NCI-H2107 treated with DMSO at 0.1 percent for 48 hours (cell line): ENCODE data around the gene RBM47.
"Not testable (repeated sequence)": the region's sequence is repeated elsewhere in the genome, so short reads cannot be mapped to it uniquely, and the experiment has no call there.

Source experiments
- DNase-seq: peaks from one replicate; lab custom pipeline; 2025; ENCODE audit not compliant: unreplicated experiment; lab: John Stamatoyannopoulos, UW

Gene RBM47

DNA sequence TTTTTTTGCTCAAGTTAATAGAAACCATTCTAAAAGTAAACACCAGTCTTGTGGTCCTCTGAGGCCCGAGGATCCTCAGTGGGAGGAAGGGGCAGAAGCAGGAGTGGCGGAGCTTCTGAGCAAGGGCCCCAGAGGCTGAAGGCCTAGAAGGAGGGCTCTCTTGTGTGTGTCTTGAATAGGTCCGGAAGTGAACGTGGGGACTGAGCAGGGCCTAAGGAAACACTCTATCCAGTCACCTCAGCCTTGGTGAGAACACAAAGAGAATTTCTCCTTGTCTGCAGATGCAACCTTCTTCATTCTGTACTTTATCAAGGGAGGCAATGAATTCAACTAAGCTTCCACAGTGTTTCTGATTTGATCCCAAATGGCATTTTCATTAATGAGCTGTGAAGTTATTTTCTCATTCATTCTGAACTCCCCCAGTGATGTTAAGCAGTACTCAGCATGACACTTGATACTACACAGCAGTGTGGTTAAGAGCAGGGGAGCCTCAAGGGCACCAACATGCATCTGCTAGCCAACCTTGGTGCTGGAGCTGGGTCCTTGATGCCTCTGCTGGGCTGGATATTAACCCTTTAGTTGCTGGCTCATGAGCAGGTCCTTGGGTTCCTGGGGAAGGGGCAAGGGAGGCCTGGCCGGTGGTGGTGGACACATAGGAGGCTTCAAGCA is 64.7 kb downstream of the RBM47 start:
- DNase-seq, result peak; percentile 28

DNA sequence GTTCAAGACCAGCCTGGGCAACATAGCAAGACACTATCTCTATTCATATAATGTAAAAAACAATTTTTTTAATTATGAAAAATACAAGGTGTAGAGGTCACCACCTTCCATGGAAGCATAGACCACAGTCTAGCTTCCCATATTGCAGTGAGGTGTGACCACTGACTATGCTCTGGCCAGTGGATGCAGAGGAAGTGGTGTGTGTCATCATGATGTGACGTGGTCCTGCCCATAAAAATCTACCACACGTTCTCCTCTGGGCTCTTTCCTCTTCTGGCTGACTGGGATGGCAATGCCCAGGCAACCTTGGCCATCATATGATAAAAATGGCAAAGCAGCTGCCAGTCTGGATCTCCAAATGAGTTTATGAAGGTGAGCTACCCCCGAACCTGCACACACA is 65.7 kb downstream of the RBM47 start:
- no peak for DNase-seq

DNA sequence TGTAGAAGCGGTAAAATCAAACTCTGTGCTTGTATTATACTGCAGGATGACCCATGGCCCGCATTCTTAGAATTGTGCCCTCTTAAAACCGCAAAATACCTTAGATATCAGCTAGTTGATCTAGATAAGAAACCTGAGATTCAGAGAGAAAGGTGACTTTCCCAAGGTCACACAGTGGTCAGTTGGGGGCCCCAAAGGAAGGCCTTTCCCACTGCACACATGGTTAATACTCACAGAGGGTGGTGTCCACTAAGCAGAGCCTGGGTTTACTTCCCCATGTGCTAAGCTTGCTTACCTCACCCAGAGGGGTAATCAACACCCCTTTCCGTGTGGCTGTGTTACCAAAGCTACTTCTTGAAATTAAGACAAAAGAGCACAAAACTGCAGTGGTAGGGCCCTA is 66.3 kb downstream of the RBM47 start:
- DNase-seq, result no peak

DNA sequence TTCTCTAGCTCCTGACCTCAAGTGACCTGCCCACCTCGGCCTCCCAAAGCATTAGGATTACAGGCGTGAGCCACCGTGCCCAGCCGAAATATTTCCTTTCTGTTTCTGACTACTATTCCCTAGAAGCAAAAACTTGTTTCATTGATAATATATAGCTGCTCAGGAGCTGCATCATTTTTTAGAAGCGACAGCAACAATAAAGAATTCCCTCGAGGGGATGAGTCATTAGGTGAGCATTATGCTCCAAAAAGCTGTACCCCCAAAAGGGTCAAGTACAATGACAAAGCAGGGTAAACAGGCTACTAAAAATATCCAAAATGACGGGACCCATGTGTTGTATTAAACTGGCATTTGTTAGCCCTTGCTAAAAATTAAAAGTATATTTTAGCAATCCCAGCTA is 67.0 kb downstream of the RBM47 start:
- DNase-seq, result no peak

DNA sequence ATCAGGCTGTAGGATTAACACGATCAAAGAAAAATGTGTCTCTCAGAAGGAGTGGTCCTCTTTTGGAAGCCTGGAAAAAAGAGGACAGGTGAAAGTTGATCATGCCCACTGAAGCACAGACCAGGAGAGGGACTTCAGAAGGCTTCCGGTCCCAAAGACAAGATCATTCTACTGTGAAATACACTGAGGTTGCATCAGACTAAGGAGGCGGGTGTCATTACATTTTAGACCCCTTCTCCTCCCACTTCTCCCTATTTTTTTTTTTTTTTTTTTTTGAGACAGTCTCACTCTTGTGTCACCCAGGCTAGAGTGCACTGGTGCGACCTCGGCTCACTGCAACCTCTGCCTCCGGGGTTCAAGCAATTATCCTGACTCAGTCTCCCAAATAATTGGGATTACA is 67.5 kb downstream of the RBM47 start:
- DNase-seq, result no peak

DNA sequence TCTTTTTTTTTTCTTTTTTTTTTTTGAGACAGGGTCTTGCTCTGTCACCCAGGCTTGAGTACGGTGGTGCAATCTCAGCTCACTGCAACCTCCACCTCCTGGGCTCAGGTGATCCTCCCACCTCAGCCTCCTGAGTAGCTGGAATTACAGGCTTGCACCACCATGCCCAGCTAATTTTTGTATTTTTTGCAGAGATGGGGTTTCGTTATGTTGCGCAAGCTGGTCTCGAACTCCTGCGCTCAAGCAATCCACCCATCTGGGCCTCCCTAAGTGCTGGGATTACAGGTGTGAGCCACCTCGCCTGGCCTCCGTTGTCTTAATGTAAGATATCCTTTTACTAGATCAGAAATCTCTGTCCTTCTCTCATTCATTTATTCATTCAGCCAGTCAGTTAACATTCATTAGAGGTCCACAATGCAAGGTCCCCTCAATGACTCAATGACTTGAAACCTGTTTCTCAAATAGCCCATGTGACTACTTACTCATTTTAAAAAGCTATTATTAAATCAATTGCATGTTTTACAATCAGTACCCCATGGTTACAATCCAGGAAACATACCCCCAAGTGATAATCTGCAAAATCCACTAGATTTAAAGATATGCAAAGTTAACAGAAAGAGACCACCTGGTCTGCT is 68.0 kb downstream of the RBM47 start:
- DNase-seq, result not testable (repeated sequence)

DNA sequence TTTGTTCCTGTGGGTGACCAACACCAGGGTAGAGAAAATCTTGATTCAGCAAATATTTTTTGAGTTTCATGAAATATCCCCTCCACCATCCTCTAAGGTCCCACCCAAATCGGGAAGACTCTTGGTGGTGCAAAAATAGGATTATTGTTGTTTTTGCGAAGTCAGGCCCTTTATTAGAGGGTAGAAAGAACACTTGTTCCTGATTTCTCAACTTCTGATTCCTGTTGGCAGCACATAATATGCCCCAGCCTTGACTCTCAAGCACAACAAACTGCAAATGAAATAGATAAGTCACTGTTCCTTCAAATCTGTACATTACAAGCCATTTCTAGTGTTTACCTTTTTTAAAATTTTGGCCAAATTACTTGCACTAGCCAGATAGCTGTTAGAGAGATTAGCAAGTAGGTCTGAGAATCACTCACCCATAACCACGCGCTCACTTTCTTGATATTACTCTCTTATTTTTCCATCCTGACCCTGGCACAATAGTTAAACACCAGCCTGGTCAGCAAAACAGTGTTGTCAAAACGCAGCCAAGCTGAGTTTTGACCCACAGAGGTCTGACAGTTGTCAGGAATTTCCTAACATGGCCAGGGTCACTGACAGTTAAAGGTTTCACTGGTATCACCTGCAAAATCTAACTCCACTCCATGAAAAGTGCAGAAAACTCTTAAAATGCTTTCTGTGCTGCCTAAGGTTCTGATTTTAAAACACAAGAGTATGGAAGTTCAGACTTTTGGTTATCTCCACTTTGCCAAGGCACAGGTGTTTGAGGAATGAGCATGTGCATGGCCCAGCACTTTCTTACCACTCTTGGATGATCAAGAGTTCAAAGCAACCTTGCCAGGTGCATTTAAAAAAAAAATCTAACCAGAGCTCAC is 69.8 kb downstream of the RBM47 start:
- no peak for DNase-seq

DNA sequence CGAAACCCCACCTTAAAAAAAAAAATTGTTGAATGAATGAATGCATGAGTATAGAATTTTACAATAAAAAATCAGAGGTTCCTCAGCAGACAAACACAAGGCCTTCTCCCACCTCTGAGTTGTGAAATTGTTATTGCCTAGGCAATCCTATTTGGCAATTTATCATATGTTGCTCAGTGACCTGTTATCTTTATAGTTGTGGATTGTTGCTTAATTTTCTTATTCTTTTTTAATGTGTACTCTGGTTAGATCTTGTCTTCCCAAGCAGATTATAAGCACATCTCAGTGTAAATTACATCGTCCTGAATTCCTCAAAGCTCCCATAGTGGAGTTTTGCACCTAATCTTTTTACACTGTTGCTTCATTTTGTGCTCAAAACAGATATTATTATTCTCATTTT is 71.9 kb downstream of the RBM47 start:
- no peak for DNase-seq

DNA sequence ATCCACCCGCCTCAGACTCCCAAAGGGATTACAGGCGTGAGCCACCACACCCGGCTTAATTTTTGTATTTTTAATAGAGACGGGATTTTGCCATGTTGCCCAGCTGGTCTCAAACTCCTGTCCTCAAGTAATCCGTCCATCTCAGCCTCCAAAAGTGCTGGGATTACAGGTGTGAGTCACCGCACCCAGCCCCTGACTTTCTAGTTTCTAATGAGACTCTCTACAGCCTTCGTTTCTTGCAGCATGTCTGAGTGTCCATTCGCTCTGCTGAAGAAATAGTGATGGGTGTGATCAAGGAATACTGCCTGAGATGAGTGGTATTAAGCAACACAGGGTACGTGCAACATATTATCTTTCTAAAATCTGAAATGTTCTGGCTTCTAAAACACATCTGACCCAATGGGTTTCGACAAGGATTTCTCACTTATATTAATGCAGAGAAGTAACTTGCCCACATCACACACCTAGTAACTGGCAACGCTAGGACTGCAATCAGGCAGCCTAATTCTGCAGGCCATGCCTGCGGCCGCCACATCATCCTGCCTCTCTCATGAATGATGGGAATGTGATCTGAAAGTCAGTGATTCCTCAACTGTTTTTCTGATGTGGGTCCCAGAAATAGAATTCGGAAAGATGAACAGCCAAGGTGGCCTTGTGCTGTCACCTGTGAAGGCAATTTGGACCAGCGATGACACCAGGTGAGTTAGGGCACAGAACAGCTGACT is 74.3 kb downstream of the RBM47 start:
- no peak for DNase-seq

DNA sequence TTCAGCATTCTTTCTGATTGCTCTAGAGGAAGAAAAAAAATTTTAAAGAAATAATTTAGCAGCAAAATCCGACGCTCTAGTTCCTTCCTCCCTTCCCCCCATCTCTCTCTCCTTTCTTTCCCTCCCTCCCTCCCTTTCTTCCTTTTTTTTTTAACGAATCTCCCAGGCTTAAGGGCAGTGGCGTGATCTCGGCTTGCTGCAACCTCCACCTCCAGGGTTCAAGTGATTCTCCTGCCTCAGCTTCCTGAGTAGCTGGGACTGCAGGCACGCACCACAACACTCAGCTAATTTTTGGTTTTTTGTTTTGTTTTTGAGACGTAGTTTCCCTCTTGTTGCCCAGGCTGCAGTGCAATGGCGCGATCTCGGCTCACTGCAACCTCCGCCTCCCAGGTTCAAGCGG is 75.0 kb downstream of the RBM47 start:
- not testable (repeated sequence) for DNase-seq

DNA sequence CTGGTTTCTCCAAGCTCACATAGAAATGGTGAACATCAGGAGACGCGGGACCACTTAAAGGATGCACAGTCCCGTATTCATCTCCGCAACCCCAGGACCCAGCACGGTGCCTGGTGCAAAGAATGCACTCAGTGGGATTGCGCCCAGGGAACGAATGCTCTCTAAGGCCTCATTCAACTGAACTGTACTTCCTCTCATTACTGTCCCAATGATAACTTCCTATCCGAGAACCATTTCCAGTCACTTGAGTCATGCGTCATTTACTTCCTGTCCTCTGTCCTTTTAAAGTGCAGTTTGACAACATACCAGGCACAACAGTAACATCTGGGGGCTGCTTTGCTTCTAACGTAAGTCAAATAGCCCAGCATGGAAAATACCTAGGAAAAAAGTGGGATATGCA is 75.7 kb downstream of the RBM47 start:
- DNase-seq, result no peak

DNA sequence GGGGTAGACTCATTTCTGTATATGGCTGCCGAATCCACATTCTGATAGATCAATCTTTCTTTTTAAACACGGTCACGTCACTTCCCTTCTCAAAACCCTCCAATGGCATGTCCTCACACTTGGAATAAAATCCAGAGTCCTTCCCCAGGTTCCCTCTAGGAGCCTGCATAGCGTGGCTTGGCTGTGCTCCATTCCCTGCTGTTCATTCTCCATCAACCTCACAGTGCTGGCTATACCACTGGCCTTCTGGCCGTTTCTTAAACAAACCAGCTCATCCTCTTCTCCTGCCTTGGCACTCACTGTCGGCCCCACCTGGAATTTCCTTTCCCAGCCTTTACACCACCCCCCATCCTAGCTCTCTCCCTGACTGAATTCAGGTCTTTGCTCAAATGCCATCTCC is 77.1 kb downstream of the RBM47 start:
- DNase-seq, result no peak

DNA sequence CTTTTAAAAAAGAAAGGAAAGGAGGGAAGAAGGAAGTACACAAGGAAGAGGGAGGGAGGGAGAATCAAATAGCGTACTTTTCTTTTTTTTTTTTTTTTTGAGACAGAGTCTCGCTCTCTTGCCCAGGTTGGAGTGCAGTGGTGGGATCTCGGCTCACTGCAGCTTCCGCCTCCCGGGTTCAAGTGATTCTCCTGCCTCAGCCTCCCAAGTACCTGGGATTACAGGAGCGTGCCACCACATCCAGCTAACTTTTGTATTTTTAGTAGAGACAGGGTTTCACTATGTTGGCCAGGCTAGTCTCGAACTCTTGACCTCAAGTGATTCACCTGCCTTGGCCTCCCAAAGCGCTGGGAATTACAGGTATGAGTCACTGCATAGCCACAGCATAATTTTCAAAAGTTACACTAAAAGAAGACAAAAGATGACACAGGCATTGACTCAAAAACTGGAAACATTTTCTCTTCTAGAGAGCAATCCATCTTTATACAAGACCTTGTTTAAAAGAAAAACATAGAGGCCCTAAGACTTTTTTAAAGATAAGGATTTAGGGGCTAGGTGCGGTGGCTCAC is 78.0 kb downstream of the RBM47 start:
- DNase-seq, result not testable (repeated sequence)

DNA sequence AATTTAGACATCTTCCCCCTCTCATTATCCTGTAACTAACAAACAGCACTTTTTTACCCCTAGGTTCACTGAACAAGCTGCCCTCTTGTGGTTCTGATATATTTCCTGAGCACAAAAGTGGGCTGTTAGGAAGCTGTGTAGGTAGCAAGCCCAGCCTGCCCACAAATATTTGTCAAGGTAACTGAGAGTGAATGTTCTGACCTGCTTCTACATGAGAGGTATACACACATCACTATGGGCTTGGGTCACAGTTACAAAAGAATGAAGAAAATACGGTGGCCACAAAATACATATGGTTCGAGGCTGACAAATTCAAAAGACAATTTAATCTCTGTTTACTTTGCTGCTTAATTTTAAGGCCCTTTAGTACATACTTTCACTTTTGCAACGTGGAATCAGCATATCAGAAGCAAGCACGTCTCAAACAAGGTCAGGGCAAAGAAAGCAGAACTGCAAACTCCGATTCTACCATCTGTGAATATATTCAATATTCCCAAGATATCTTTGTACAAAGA is 78.7 kb downstream of the RBM47 start:
- DNase-seq, result peak; percentile 58

DNA sequence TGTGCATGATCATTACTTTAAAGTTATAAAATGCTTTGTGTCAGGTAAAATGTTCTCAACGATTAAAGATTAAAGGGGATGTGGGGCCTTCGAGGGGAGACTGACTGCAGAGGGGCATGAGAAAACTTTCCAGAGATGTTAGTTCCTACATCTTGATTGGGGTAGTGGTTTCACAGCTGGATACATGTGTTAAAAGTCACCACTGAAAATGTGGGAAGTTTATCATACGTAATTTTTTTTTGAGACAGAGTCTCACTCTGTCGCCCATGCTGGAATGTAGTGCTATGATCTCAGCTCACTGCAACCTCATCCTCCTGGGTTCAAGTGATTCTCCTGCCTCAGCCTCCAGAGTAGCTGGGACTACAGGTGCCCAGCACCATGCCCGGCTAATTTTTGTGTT is 79.5 kb downstream of the RBM47 start:
- no peak for DNase-seq

DNA sequence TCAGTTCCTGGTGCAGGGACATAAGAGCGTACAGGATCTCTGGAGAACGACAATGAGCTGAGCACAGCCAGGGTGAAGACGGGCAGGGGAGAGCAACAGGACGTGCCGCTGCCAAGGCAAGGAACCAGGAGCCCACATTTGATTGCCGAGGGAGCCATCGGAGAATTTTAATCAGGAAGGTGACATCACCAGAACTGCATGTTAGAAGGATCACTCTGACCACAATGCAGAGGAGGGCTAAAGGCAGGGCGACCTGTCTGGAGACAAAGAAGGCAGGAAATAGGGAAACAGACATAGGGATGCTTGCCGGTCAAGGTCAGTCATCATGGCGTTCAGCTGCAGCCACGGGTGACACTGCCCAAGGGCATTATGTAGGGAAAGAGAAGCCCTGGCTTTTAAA is 81.4 kb downstream of the RBM47 start:
- DNase-seq, result no peak

DNA sequence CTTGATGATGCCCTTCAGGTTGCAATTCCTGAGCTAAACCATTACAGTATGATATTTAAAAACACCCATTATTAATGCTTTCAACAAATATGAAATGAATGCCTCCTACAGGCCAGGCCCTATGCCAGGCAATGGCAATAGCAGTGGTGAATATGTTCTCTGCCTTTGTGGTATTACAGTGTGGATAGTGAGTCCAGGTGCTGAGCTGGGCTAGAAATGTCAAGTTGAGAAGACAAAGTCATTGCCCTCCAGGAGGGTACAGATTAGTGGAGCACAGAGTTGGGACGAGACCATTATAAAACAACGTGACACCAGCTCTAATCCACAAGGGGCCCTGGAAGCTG is 81.9 kb downstream of the RBM47 start:
- DNase-seq, result no peak

DNA sequence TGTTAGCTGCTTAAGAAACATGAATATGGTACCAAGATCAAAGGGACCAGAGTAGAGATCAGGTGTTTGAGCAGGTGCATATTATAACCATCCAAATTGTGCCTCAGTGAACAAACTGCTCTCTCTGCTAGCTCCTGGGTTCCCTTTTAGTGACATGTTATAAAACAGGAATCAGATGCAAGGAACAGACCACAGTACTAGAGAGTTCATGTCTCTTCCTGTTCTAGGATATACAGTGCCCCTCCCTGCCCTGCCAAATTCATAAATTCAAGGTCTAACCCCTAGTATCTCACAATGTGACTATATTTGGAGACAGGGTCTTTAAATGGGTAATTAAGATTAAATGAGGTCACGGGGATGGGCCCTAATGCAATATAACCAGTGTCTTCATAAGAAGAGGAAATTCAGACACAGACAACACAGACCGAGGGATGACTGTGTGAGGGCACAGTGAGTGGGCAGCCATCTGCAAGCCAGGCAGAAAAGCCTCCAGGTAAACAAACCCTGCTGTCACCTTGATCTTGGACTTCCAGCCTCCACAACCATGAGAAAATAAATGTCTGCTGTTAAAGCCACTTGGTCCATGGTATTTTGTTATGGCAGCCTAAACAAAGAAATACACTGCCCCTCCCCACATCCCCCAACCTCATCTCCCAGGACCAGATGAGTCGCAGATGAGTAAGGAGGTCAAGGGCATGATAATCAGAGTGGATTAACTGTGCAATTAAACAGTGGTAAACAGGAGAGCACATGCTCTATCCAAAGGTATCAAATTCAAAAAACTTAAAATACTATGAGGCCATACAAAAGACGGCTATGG is 82.5 kb downstream of the RBM47 start:
- no peak for DNase-seq

DNA sequence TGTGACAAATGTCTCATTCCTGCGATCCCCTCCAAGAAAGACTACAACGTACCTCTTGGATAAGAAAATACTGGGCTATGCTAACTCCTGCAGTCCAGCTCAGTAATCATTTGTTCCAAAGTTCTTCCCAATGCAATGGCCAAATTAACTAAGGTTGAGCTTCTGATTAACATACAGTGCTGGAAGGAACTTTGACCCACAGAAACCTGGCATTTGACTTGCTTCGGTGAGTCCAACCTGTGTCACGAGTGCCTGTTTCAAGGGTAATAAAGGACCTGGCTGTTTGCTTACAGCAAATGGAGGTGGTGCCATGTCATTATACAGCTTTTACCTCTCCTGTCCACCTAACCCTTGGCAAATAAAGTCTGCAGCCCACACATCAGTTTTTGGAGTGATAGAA is 83.2 kb downstream of the RBM47 start:
- DNase-seq, result no peak

DNA sequence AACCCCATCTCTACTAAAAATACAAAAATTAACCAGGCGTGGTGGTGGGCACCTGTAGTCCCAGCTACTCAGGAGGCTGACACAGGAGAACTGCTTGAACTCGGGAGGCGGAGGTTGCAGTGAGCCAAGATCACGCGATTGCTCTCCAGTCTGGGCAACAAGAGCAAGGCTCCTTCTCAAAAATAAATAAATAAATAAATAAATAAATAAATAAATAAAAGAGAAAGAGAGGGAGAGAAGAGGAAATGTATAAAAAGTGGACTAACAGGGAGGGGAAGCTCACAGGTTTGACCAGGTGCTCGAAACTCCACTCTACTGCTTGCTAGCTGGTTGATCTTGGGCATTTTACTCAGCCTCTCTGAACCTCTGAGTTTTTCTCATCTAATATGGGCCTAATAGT is 84.2 kb downstream of the RBM47 start:
- not testable (repeated sequence) for DNase-seq
